Astrocyte of the spinal cord (primary cell): Measurements from ENCODE around the gene CWH43.

Experiments
- DNase-seq: peaks from one replicate; pipeline ENCODE4 v3.0.0; 2011; ENCODE audit warnings: low read depth, low spot score
- H3K4me3 ChIP-seq: 2 replicates; pipeline ENCODE4 v1.5.1; 2011; ENCODE audit warnings: low read depth, mild to moderate bottlenecking, low read length, moderate library complexity
- CTCF ChIP-seq: IDR thresholded peaks from 2 replicates; pipeline ENCODE4 v1.5.1; 2012; ENCODE audit warnings: low read depth, mild to moderate bottlenecking, low read length, inconsistent platforms
- in situ Hi-C: cut with HindIII; loops from 2 replicates; pipeline ENCODE4 v1.10.0; 2017; ENCODE audit warnings: low sequenced_read_pairs

Gene CWH43

GRCh38 chr4:49002931-49003330 lies 16.9 kb downstream of the CWH43 start:
- DNase-seq: no peak
- no peak for TF ChIP-seq CTCF
- no peak overlapping the region for H3K4me3 ChIP-seq
- in situ Hi-C loops: no loop called here

- H3K4me3 ChIP-seq: no peak overlapping the region
- in situ Hi-C loops: no loop called here
- no peak for TF ChIP-seq CTCF
- DNase-seq: no peak
Observed at GRCh38 chr4:49018718-49019295, 32.7 kb downstream of the CWH43 start.

- H3K4me3 ChIP-seq: no peak overlapping the region
- TF ChIP-seq CTCF: peak; percentile 51
- in situ Hi-C loops: no loop called here
- peak; percentile 9 for DNase-seq
Observed at GRCh38 chr4:49032440-49033161, 46.5 kb downstream of the CWH43 start.

- no peak overlapping the region for H3K4me3 ChIP-seq
- in situ Hi-C loops: no loop called here
- DNase-seq: no peak
- TF ChIP-seq CTCF: no peak
Observed at GRCh38 chr4:49036528-49036927, 50.5 kb downstream of the CWH43 start.

GRCh38 chr4:49044270-49044669 lies 58.2 kb downstream of the CWH43 start:
- DNase-seq: no peak
- no peak for TF ChIP-seq CTCF
- in situ Hi-C loops: no loop called here
- no peak overlapping the region for H3K4me3 ChIP-seq

- no peak for TF ChIP-seq CTCF
- no peak for DNase-seq
- no peak overlapping the region for H3K4me3 ChIP-seq
- in situ Hi-C loops: no loop called here
Observed at GRCh38 chr4:49058306-49058705, 72.2 kb downstream of the CWH43 start.
